HG03575 (cell line): ENCODE data around the gene PRSS16.

Source experiments
- ATAC-seq: cut with Tn5 transposase; IDR thresholded peaks from one replicate; pipeline ENCODE4 v1.9.1; 2021; ENCODE audit not compliant: unreplicated experiment, insufficient number of reproducible peaks, low FRiP score; ENCODE audit errors: extremely low read depth

PRSS16 gene

GRCh38 chr6:27280064-27280539, 32.6 kb downstream of the PRSS16 start:
- no peak for ATAC-seq

- ATAC-seq = no peak
Observed at GRCh38 chr6:27280540-27281000, 33.1 kb downstream of the PRSS16 start.

- no peak for ATAC-seq
Observed at GRCh38 chr6:27281105-27281539, 33.6 kb downstream of the PRSS16 start.

GRCh38 chr6:27281569-27281968, 34.1 kb downstream of the PRSS16 start:
- no peak for ATAC-seq

GRCh38 chr6:27283279-27283678, 35.8 kb downstream of the PRSS16 start:
- no peak for ATAC-seq

GRCh38 chr6:27286141-27286540, 38.6 kb downstream of the PRSS16 start:
- ATAC-seq = no peak

- ATAC-seq = no peak
Observed at GRCh38 chr6:27287751-27288135, 40.2 kb downstream of the PRSS16 start.

GRCh38 chr6:27288136-27289044, 40.9 kb downstream of the PRSS16 start:
- no peak for ATAC-seq

GRCh38 chr6:27290065-27290849, 42.8 kb downstream of the PRSS16 start:
- no peak for ATAC-seq

- ATAC-seq = no peak
Observed at GRCh38 chr6:27290850-27291208, 43.3 kb downstream of the PRSS16 start.

- ATAC-seq = no peak
Observed at GRCh38 chr6:27293436-27294098, 46.1 kb downstream of the PRSS16 start.

- no peak for ATAC-seq
Observed at GRCh38 chr6:27294409-27294808, 46.9 kb downstream of the PRSS16 start.

GRCh38 chr6:27295301-27296079, 48.0 kb downstream of the PRSS16 start:
- no peak for ATAC-seq

- ATAC-seq = no peak
Observed at GRCh38 chr6:27296106-27296783, 48.7 kb downstream of the PRSS16 start.

- ATAC-seq = no peak
Observed at GRCh38 chr6:27297484-27297856, 50.0 kb downstream of the PRSS16 start.

- no peak for ATAC-seq
Observed at GRCh38 chr6:27297857-27298730, 50.6 kb downstream of the PRSS16 start.

- ATAC-seq = no peak
Observed at GRCh38 chr6:27303613-27304272, 56.2 kb downstream of the PRSS16 start.
